ENCODE measurements around the gene MFRP.

DNA sequence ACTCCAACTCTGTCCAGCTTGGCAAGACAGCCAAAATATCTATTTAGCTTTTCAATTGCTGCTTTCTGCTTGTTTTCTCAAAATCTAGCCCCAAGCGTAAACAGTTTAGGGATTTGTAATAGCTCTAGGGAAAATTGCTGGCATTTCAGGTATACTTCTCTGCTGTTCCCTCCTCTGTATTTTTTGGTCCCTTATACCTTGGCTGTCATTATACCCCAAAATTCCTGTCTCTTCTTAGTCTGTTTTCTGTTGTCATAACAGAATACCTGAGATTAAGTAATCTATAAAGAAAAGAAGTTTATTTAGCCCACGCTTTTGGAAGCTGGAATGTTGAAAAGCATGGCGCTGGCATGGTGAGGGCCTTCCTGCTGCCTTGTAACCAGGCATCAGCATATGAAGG lies 53.0 kb downstream of the MFRP start:
- TF ChIP-seq, protein P1, sequence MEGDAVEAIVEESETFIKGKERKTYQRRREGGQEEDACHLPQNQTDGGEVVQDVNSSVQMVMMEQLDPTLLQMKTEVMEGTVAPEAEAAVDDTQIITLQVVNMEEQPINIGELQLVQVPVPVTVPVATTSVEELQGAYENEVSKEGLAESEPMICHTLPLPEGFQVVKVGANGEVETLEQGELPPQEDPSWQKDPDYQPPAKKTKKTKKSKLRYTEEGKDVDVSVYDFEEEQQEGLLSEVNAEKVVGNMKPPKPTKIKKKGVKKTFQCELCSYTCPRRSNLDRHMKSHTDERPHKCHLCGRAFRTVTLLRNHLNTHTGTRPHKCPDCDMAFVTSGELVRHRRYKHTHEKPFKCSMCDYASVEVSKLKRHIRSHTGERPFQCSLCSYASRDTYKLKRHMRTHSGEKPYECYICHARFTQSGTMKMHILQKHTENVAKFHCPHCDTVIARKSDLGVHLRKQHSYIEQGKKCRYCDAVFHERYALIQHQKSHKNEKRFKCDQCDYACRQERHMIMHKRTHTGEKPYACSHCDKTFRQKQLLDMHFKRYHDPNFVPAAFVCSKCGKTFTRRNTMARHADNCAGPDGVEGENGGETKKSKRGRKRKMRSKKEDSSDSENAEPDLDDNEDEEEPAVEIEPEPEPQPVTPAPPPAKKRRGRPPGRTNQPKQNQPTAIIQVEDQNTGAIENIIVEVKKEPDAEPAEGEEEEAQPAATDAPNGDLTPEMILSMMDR (IDR thresholded peaks at IDR 0.05) = no peak
- no peak for TF ChIP-seq POLR2A (IDR thresholded peaks at IDR 0.05)
